GM19035 (cell line): ENCODE results near the gene MDN1.
"Not testable (repeated sequence)": the region's sequence is repeated elsewhere in the genome, so short reads cannot be mapped to it uniquely, and the experiment has no call there.

ENCODE experiments used
- ATAC-seq: cut with Tn5 transposase; IDR thresholded peaks from one replicate; pipeline ENCODE4 v1.9.1; 2021; ENCODE audit not compliant: unreplicated experiment

Gene MDN1

GRCh38 chr6:89819336-89820130, at the start of gene MDN1:
MDN1 (minus strand) TSS chr6:89819794; CDS start chr6:89819607, 187 bp downstream.
- peak; percentile 94 for ATAC-seq

- ATAC-seq: no peak
Measured at GRCh38 chr6:89866024-89866678, 46.6 kb upstream of the MDN1 start.

GRCh38 chr6:89862698-89863097, 43.1 kb upstream of the MDN1 start:
- ATAC-seq: no peak

GRCh38 chr6:89862273-89862672, 42.7 kb upstream of the MDN1 start:
- ATAC-seq: peak; percentile 64

GRCh38 chr6:89859744-89860143, 40.1 kb upstream of the MDN1 start:
- peak; percentile 63 for ATAC-seq

- no peak for ATAC-seq
Measured at GRCh38 chr6:89858041-89858440, 38.4 kb upstream of the MDN1 start.

GRCh38 chr6:89853068-89853467, 33.5 kb upstream of the MDN1 start:
- ATAC-seq: no peak

- not testable (repeated sequence) for ATAC-seq
Measured at GRCh38 chr6:89847513-89847912, 27.9 kb upstream of the MDN1 start.

- ATAC-seq: no peak
Measured at GRCh38 chr6:89843070-89843469, 23.5 kb upstream of the MDN1 start.

GRCh38 chr6:89842228-89842627, 22.6 kb upstream of the MDN1 start:
- no peak for ATAC-seq

- ATAC-seq: no peak
Measured at GRCh38 chr6:89840538-89840937, 20.9 kb upstream of the MDN1 start.

GRCh38 chr6:89836639-89837222, 17.1 kb upstream of the MDN1 start:
- ATAC-seq: no peak

GRCh38 chr6:89834884-89835792, 15.5 kb upstream of the MDN1 start:
- peak; percentile 96 for ATAC-seq

- no peak for ATAC-seq
Measured at GRCh38 chr6:89830170-89830809, 10.7 kb upstream of the MDN1 start.

GRCh38 chr6:89829472-89830169, 10.0 kb upstream of the MDN1 start, which contains the start of gene CASP8AP2:
CASP8AP2 (plus strand) TSS chr6:89829880.
- ATAC-seq: peak; percentile 98

- ATAC-seq: peak; percentile 37
Measured at GRCh38 chr6:89828988-89829471, 9.4 kb upstream of the MDN1 start.

- not testable (repeated sequence) for ATAC-seq
Measured at GRCh38 chr6:89828475-89828987, 8.9 kb upstream of the MDN1 start.

- no peak for ATAC-seq
Measured at GRCh38 chr6:89826029-89826528, 6.5 kb upstream of the MDN1 start.

- peak; percentile 33 for ATAC-seq
Measured at GRCh38 chr6:89818977-89819335, 638 bp downstream of the MDN1 start.
